ENCODE results near the gene NRXN3.

DNA sequence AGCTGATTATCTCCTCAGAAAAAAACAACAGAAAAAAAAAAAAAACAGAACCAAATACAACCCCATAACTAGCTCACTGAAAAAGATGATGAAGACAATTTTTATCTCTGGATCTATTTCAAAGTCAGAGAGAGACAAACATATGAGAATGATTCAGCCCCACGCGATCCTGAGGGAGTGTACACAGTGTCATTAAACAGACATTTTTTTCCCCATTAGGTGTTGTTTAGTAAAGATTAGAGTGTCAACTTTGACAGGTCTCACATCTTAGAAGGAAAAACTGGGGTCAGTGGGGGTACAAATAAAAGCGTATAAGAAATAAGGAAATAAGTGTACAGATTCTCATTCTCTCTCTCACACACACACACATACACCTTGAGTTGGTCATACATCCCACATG lies 635.4 kb downstream of the NRXN3 start:
- no peak for TF ChIP-seq CTCF (conservative IDR thresholded peaks at IDR 0.05 in 1 of 2, IDR thresholded peaks at IDR 0.05 in 1 of 2; ENCODE audit: low read depth in 1 of 2, low read length in 2 of 2)
- TF ChIP-seq EZH2 (IDR thresholded peaks at IDR 0.05; ENCODE audit: low read length, missing control alignments): no peak

Measured in fibroblast of lung (primary cell).